Measurements from ENCODE around the gene KCNH1. TPM values are rescaled to one million over a fixed set of nuclear protein-coding genes. Genes with fewer than 3 reads are reported as not detected.

KCNH1 gene
- total RNA-seq, 1 donor: under 0.01 TPM

DNA sequence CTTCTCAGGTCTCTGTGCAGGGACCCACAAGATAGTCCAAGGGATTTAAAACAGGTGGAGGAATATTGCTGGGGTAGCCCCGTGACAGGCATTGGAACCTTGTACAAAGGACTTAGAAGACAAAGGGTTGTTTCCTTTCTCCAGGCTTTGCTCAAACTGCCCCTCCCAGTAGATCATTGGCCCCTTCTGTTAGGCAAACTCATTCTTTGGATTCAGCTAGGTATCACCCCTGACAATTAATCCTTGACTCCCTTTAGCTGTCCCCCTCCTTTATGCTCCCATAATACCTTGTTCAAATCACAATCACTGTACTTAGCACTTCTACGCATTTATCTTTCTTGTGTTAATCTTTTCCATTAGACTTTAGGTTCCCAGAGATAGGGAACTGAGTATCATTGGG lies 360.5 kb downstream of the KCNH1 start:
- no peak for DNase-seq (ENCODE audit: low read depth in 2 of 3, low spot score in 2 of 3)

DNA sequence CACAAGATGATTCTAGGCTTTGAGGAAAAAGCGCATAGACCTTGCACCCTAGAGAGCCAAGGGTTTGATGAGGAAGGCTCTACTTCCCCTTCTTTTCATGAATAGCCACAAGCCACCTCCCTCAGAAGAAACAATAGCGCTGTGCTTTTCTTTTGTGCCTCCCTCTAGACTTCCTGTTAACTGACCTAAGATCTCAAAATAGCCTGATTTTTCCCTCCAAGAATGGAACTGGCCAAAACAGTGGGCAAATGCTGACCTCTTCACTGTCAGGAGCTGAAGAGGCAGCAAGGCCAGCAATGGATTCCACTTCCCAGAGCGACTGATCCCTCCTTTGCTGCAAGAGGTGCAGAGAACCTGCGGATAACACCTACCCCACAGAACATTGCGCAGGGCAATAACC lies 362.8 kb downstream of the KCNH1 start:
- DNase-seq (ENCODE audit: low read depth in 2 of 3, low spot score in 2 of 3): no peak

DNA sequence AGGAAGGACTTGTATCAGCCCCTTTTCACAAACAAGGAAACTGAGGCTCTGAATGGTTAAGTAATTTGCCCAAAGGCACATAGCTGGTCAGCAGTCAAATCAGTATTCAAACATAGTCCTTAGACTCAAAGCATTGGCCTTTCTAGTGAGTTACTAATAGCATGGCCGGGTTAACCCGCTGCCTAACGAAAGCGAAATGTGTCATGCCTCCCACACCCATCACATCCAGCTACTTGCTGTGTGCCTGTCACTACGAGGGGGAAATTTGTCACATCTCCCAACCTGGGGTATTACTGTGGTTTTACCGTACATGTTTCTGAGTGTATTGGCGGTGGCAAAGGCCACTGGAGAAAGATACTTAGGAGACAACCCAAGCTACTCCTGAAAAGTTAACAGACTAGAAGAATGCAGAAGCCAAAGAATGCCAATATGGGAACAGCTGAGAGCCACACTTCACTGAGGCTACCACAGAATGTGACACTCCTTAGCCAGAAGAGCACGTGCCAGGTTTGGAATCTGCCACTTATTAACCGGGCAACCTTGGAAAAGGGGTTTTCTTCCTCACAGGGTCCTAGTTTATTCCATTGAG lies 363.5 kb downstream of the KCNH1 start:
- DNase-seq (ENCODE audit: low read depth in 2 of 3, low spot score in 2 of 3): no peak

DNA sequence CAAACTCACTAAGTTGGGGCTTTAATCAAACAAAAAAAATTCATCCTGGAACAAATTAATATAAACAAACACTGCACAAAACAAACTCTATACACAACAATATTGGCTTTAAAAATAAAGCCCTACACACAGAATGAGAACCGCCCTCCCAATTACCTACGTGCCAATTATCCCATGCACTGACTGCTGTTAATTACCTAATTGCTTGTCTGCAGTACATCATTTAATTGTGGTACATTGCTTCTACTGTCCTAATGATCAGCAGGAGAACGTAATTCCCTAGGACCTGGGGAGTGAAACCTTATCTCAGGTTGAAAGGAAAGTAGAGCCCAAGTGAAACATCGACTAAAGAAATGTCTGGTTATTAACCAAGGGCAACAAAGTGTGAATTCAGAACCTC lies 364.5 kb downstream of the KCNH1 start:
- DNase-seq (ENCODE audit: low read depth in 2 of 3, low spot score in 2 of 3): no peak

DNA sequence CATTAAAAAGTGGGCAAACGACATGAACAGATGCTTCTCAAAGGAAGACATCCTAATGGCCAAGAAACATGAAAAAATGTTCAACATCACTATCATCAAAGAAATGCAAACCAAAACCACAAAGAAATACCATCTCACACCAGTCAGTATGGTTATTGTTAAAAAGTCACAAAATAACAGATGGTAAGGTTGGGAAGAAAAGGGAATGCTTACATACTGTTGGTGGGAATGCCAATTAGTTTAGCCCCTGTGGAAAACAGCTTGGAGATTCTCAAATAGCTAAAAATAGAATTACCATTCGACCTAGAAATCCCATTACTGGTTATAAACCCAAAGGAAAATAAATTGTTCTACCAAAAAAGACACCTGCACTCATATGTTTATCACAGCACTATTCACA lies 369.4 kb downstream of the KCNH1 start:
- no peak for DNase-seq (ENCODE audit: low read depth in 2 of 3, low spot score in 2 of 3)

DNA sequence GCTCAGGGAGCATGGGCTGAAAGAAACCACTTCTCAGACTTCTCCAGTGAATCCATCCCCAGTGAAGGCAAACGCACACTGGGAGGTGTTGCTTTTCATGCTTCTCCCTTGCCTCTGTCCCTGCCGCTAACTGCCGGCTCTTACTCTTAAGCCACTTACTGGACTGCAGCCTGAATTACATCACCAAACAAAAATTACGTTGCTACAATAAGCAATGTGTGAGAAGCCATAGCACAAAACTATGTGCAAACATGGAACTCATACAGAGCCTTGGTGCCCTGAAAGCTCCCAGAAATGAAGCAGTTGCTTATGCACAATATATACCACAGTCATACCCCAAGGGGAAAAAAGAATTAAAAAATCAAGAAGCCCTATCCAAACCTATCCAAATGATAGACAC lies 375.2 kb downstream of the KCNH1 start:
- DNase-seq (ENCODE audit: low read depth in 2 of 3, low spot score in 2 of 3): no peak

DNA sequence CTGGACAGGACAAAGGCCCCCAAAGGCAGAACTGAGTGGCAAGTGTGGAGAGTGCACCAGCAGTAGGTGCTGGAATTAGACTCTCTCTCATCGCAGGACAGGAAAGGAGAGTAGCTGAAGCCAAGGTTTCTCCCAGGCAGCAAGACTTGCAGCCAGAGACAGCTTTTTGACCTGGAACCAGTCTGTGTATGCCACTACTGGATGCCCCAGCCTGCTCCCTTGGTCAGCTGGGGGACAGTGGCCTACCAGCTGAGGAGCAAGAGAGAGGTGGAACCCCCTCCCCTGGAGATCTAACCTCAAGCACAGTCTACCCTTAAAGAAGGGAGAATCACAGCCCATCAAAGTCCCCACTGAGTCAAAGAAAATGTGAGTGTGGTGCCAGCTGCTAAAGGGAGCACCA lies 375.7 kb downstream of the KCNH1 start:
- no peak for DNase-seq (ENCODE audit: low read depth in 2 of 3, low spot score in 2 of 3)

DNA sequence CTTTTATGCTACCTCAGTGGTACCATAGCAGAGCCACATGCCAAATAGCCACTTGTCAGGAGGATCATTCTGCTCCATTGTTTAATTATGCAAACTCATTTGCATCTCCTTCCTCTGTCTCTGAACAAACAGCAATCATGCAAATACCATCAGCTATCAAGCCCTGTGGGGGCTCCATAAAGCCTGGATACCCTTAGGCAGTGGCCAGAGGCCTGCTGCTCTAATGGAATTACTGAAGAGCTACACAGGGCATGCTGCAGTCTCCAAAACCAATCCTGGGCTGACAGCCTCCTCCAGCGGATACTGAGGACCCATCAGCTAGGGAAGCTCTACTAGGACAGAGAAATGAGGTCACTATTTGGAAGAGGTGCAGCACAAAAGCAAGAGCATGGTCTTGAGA lies 376.3 kb downstream of the KCNH1 start:
- no peak for DNase-seq (ENCODE audit: low read depth in 2 of 3, low spot score in 2 of 3)

DNA sequence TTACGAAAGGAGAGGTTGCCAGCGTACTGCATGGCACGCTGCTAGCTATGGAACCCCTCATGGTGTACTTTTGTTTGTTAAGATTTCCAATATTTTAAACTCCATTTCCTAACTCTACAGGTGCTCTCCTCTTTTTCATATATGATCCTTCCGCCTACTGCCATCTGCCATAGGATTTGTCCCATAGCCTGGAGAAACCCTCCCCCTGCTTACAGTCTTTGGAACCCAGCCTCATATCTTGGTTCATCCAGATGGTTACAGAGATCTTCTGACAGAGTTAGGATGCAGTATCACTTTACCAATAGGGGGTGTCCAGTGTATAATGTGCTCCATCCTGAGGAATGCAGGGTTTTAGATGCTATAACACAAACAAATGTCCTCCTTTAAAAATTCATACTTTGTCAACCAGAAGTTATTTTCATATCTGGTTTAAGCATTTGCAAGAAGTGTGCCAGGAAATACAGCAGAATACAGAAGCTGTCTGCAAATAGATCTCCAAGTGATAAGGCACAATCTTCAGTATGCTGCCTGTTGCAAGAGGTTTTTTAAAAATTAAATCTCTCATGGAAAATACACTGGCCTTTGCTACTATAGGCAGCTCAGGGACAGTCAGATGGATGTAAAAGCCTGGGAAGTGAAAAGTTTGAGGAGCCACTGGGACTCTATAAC lies 377.8 kb downstream of the KCNH1 start:
- DNase-seq (ENCODE audit: low read depth in 2 of 3, low spot score in 2 of 3): no peak

DNA sequence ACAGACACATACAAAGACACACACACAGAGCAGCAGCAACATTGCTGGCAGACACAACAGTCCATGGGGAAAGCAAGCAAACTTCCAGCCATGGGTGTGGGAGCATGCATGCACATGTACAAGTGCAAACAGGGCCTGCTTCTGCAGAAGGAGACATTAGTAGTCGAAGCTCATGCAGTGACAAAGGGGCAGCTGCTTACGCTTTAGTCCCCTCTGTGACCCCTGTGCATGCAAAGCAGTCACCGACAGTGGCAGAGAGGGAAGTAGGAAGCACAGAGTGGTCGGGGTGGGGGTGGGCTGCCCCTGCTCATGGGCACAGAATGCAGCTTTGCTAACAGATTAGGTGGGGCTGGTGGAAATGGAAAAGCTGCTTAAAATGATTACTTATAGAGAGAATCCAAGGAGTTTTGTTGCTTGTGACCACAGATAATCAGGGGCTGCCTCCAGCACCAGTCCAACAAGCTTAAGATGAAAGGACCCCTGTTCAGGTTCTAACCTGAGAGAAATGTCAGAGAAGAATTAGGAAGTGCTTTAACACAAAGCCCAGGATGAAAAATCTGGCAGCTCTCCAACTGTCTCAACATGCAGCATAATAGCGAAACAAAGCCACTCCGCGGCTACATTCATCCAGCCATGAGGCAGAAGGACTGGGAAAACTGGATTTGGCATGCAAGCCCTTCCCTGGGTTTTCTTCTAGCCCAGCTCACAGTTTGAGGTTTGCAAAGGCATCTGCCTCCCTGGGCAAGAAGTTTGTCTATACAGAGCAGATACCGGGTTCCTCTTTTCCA lies 378.9 kb downstream of the KCNH1 start:
- DNase-seq (ENCODE audit: low read depth in 2 of 3, low spot score in 2 of 3): peak in 1 of 3 donors; percentile 11

DNA sequence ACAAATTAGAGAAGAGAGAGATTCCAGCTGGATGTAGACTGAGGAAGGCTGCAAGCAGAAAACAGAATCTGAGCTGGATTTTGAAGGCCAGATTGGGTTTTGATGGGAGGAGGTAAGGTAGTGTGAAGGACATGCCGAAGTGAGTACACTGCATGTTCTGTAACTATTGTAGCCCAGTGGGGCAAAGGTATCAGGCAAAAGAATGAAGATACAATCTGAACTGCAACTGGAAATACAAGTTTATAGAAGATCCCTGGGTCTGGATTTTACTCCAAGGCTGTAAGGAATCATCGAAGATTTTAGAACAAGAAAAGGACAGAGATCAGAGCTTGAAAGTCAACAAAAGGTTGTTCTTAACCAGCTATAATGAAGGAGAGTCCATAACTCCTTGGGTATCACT lies 382.0 kb downstream of the KCNH1 start:
- no peak for DNase-seq (ENCODE audit: low read depth in 2 of 3, low spot score in 2 of 3)

DNA sequence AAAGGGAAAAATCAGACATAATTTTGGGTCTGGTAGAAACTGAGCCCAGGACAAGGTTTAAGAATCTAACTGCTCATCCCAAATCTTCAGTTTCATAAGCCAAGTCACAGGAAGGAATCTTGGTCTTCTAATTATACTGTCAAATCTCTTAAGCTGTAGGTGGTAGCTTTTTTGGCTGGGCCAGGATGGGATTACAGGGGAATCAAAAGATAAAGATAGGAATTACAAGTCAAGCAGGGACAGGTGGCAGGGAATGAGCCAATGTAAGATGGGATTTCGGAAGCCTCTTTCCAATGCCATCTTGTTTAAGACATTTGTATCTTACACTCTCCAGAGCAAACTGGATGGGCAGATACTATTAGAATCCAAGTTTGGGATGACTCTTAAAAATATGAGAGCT lies 383.5 kb downstream of the KCNH1 start:
- DNase-seq (ENCODE audit: low read depth in 2 of 3, low spot score in 2 of 3): no peak

DNA sequence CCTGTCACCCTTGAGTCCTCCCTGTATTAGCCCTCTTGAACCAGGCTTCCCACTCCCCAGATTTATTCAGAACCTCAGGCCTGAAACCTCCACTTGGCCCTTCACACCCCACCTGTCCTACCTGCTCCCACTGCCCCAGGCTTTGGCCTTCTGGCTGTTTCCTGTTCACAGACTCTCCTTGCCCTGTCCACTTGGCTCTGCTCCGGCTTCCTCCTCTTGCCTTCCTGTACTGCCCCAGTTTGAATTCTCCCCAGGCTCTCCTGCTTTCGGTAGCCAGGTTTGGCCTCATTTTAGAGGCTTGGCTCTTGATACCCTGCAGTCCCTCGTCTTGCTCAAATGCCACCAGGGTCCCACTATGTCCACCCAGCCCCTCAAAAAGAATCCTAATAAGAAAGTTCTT lies 385.2 kb downstream of the KCNH1 start:
- no peak for DNase-seq (ENCODE audit: low read depth in 2 of 3, low spot score in 2 of 3)

DNA sequence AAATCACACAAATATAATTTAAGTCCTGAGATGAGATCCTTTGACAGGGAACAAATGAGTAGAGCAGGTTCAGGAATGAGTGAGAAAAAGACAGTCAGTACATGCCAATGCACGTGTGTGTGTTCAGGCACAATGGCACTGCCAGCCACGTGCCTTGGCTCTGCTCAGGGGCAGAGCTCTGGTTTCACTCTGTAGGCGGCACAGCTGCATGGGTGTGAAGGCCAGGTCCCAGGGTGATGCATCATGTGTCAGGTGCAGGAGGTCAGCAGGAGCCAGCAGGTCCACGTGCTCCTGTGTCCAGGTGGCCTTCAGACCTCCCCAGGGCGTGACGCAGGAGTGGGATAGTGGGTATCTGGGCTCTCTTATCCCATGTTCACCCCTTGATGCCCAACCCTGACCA lies 386.1 kb downstream of the KCNH1 start:
- no peak for DNase-seq (ENCODE audit: low read depth in 2 of 3, low spot score in 2 of 3)

DNA sequence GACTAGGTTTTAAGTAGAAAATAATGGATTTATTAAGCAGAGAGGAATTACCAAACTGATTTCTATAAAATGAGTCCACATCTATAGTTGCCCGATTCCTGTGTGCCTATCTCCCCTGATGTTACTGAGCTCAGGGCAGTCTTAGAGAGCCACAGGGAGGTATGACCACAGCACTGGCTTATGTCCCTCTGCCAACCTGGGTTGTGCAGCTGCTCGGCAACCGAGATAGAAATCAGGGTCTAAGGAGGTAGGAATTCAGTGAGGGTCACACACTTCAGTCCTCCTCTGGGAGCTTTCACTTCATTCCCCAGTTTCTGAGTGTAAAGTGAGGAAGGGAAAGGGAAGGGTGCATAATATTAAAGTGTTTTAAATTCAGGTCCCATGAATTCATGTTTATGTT lies 386.8 kb downstream of the KCNH1 start:
- no peak for DNase-seq (ENCODE audit: low read depth in 2 of 3, low spot score in 2 of 3)

DNA sequence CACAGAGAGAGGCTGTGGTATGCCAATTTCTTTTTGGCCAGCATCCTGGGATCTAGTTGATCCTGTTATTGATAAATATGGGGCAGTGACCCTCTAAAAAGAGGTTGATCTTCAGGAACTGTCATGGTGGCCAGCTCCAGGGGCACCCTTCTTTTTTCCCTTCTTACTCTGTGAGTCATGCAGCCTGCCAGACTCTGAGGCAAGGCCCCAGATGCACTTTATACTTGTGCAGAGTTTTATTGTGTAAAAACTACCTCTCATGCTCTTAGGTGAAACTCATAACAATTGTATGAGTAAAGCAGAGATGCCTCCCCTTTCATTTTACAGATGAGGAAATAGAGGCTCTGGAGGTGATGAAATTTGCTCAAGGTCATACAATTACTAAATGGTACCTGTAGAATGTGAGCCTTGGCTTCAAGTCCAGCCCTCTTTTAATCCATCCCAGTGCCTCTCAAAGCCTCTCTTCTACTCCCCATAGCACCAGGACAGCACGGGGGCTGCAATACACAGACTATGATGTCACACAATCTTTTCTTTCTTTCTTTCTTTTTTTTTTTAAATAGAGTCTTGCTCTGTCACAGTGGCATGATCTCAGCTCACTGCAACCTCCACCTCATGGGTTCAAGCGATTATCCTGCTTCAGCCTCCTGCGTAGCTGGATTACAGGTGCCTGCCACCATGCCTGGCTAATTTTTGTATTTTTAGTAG lies 387.8 kb downstream of the KCNH1 start:
- no peak for DNase-seq (ENCODE audit: low read depth in 2 of 3, low spot score in 2 of 3)

DNA sequence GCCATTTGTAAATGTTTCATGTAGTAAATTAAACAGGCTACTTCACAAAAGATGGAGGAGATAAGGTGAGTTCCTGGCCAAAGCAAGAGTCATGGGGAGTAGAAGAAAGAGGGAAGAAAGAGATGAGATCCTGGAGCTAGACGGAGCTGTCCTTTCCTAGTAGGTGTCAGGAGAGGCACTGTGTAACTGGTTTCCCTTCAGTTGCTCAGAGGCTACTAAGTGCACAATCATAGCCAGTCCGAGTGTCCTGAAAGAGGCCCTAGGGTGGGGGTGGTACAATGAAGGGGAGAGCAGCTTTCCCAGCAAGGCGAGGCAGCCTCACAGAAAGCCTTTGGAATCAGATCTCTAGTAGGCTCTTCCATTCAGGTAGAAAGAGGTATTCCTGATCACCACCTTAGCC lies 390.9 kb downstream of the KCNH1 start:
- no peak for DNase-seq (ENCODE audit: low read depth in 2 of 3, low spot score in 2 of 3)

DNA sequence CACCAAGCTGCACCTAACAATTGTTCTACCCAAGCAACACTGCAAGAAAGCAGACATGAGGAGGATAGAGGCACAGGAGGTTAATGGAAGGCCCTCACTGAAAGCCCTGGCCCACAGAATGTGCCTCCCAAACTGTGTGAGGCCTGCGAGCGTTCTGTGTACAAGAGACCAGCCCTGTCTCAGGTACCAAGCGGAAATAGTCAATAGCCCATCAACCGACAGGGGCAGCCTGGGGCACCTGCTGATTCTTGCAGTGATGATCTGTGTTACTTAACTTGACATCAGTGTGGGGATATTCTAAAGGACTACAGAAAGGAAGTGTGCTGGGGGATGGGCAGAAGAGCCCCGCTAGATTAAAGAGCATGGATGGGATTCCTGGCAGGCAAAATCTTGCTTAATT lies 392.4 kb downstream of the KCNH1 start:
- DNase-seq (ENCODE audit: low read depth in 2 of 3, low spot score in 2 of 3): no peak

DNA sequence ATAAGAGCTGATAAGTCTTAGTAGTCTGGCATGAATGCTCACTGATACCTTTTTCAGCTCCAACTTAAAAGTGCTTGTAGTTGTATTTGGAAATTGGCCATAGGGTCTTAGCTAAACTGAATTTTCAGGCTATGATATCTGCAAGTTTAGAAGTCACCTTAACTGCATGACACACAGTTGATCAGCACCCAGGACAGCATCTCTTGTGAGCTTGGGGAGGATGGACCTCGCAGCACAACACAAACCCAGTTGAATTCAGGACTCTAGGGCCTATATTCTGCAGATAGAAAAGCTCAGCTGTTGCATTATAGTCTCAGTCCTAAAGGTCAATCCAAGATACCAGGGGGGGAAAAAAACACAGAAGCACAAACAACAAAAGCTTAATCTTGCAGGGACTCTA lies 394.3 kb downstream of the KCNH1 start:
- DNase-seq (ENCODE audit: low read depth in 2 of 3, low spot score in 2 of 3): no peak

DNA sequence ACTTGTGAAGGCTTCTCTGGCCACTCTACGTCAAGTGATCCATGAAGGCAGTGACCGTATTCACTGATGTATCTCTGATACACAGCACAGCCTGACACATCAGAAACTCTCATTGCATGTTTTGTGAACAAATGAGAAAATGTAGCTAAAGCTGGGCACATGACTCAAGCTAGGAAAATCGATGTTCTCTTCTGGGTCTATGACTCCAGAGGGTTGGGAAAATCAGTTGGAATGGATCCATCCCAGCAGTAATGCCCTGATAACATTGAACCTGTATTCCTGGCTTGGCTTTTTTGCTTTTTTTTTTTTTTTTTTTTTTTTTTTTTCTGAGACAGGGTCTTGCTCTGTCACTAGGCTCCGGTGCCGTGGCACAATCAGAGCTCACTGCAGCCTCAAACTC lies 395.7 kb downstream of the KCNH1 start:
- DNase-seq (ENCODE audit: low read depth in 2 of 3, low spot score in 2 of 3): no peak

DNA sequence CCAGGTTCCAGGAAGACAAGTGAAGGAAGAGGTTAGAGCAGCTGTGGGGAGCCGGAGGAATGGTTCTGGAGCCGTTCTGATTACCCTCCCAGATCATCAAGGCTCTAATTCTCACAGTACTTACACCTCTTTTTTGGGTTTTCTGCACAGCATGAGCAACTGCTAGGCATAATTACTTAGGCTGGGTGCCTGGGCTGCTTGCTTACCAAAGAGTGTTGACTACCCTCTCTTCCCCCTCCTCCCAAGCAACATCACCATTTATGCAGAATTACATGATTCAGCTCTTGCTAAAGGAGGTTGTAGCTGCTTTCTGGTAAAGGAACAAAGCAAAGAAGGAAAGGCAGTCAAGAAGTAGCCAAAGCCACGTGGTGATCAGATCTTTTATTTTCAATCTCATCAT lies 397.2 kb downstream of the KCNH1 start:
- no peak for DNase-seq (ENCODE audit: low read depth in 2 of 3, low spot score in 2 of 3)

DNA sequence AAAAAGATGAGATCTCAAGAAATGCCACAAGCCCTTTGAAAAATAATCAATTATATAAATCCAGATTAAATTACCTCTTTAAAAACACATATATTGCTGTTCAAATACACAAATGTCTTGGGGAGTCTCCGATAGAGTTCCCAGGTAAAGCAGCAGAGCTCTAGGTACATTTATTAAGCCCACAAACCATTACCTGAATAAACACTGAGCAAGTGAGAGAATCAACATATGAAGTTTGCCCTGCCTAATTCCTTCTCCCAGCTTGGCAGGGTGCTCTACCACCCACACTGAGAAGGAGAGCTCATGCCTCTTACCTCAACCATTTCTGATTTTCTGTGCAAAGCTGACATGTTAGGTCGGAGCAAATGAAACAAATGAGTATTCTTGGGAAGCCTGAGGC lies 402.4 kb downstream of the KCNH1 start:
- no peak for DNase-seq (ENCODE audit: low read depth in 2 of 3, low spot score in 2 of 3)

Measured in hematopoietic multipotent progenitor cell (in vitro differentiated cells).